ENCODE data around the gene ZNF385C.

The ZNF385C gene

GRCh38 chr17:42122371-42123303 lies 24.4 kb upstream of the ZNF385C start, which contains the start of gene HSPB9:
HSPB9 (plus strand) TSS chr17:42122804; CDS start chr17:42122851, 47 bp downstream.
- DNase-seq: no peak

GRCh38 chr17:42120770-42121769 lies 22.8 kb upstream of the ZNF385C start, which contains the start of gene KAT2A:
KAT2A (minus strand) TSS chr17:42121367; CDS start chr17:42121304, 63 bp downstream.
- peak; percentile 88 for DNase-seq

- no peak for DNase-seq
Observed at GRCh38 chr17:42120161-42120769, 22.0 kb upstream of the ZNF385C start.

- DNase-seq: no peak
Observed at GRCh38 chr17:42119301-42119700, 21.0 kb upstream of the ZNF385C start.

GRCh38 chr17:42118545-42118944 lies 20.3 kb upstream of the ZNF385C start:
- peak; percentile 59 for DNase-seq

- no peak for DNase-seq
Observed at GRCh38 chr17:42118126-42118510, 19.8 kb upstream of the ZNF385C start.

GRCh38 chr17:42117397-42118125 lies 19.3 kb upstream of the ZNF385C start:
- no peak for DNase-seq

- peak; percentile 85 for DNase-seq
Observed at GRCh38 chr17:42116705-42117396, 18.6 kb upstream of the ZNF385C start.

GRCh38 chr17:42114118-42114517 lies 15.8 kb upstream of the ZNF385C start:
- no peak for DNase-seq

- DNase-seq: no peak
Observed at GRCh38 chr17:42113293-42114069, 15.2 kb upstream of the ZNF385C start.

GRCh38 chr17:42112552-42113176 lies 14.4 kb upstream of the ZNF385C start, which contains the start of gene DHX58:
DHX58 (minus strand) TSS chr17:42112714; CDS start chr17:42111892, 822 bp downstream.
- peak; percentile 93 for DNase-seq

GRCh38 chr17:42111871-42112551 lies 13.7 kb upstream of the ZNF385C start:
- DNase-seq: peak; percentile 35

GRCh38 chr17:42111265-42111636 lies 13.0 kb upstream of the ZNF385C start:
- DNase-seq: no peak

GRCh38 chr17:42110301-42111264 lies 12.3 kb upstream of the ZNF385C start:
- no peak for DNase-seq

GRCh38 chr17:42109086-42109485 lies 10.8 kb upstream of the ZNF385C start:
- DNase-seq: no peak

- DNase-seq: peak; percentile 94
Observed at GRCh38 chr17:42107597-42108576, 9.6 kb upstream of the ZNF385C start.

GRCh38 chr17:42107124-42107523 lies 8.9 kb upstream of the ZNF385C start:
- no peak for DNase-seq
